ENCODE data around the gene KCTD16.

GRCh38 chr5:144210655-144211054, 40.0 kb downstream of the KCTD16 start:
- TF ChIP-seq, protein P1, sequence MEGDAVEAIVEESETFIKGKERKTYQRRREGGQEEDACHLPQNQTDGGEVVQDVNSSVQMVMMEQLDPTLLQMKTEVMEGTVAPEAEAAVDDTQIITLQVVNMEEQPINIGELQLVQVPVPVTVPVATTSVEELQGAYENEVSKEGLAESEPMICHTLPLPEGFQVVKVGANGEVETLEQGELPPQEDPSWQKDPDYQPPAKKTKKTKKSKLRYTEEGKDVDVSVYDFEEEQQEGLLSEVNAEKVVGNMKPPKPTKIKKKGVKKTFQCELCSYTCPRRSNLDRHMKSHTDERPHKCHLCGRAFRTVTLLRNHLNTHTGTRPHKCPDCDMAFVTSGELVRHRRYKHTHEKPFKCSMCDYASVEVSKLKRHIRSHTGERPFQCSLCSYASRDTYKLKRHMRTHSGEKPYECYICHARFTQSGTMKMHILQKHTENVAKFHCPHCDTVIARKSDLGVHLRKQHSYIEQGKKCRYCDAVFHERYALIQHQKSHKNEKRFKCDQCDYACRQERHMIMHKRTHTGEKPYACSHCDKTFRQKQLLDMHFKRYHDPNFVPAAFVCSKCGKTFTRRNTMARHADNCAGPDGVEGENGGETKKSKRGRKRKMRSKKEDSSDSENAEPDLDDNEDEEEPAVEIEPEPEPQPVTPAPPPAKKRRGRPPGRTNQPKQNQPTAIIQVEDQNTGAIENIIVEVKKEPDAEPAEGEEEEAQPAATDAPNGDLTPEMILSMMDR (IDR thresholded peaks at IDR 0.05) = no peak
- no peak for TF ChIP-seq POLR2A (IDR thresholded peaks at IDR 0.05)

Data from right lobe of liver (tissue), 4 donors.